Heart right ventricle (tissue), 16 donors: Measurements from ENCODE around the gene POU2F2. TPM values are rescaled to one million over a fixed set of nuclear protein-coding genes. Genes with fewer than 3 reads are reported as not detected.
"Not testable (repeated sequence)": the region's sequence is repeated elsewhere in the genome, so short reads cannot be mapped to it uniquely, and the experiment has no call there.

Experiments
- ATAC-seq, 8 donors: fragments of 200-7000 bp; cut with Tn5 transposase; one replicate each; pipeline ENCODE4 v1.9.1; 2020; ENCODE audit warnings: mild to moderate bottlenecking in 8 of 8, moderate library complexity in 8 of 8, moderate number of reproducible peaks in 1 of 8
- DNase-seq, 2 donors: peaks; one replicate each; pipeline ENCODE4 v3.0.0-alpha.2; 2020
- H3K27ac ChIP-seq, 10 donors: fragments of 200-600 bp; sonication (generic) in 2 of 10; one replicate each; pipeline versions ENCODE4 v1.5.0 to v1.8.0; 2020 to 2022; ENCODE audit warnings: mild to moderate bottlenecking in 3 of 10
- H3K27me3 ChIP-seq, 7 donors: fragments of 200-600 bp; one replicate each; pipeline ENCODE4 v1.8.0; 2021 to 2022; ENCODE audit warnings: mild to moderate bottlenecking in 2 of 7
- H3K36me3 ChIP-seq, 9 donors: fragments of 200-600 bp; sonication (generic) in 1 of 9; one replicate each; pipeline versions ENCODE4 v1.5.0 to v1.8.0; 2020 to 2022; ENCODE audit warnings: mild to moderate bottlenecking in 2 of 9
- H3K4me1 ChIP-seq, 9 donors: fragments of 200-600 bp; sonication (generic) in 1 of 9; one replicate each; pipeline versions ENCODE4 v1.5.0 to v1.8.0; 2020 to 2022; ENCODE audit warnings: mild to moderate bottlenecking in 4 of 9
- H3K4me3 ChIP-seq, 10 donors: fragments of 200-600 bp; sonication (generic) in 2 of 10; one replicate each; pipeline versions ENCODE4 v1.5.0 to v1.8.0; 2020 to 2022; ENCODE audit warnings: mild to moderate bottlenecking in 7 of 10, moderate library complexity in 2 of 10
- H3K9me3 ChIP-seq, 11 donors: fragments of 200-600 bp in 10 of 11; sonication (generic) in 2 of 11; one replicate each; pipeline versions ENCODE4 v1.5.0 to v1.8.0; 2013 to 2022; ENCODE audit warnings: mild to moderate bottlenecking in 2 of 11, control low read depth in 1 of 11, moderate library complexity in 1 of 11
- WGBS, 2 donors: extraction: QIAGEN DNeasy Blood & Tissue Kit; methylation state at CpG; one replicate each; pipeline ENCODE4 v1.1.7; 2013; ENCODE audit warnings: inconsistent platforms in 1 of 2; 5-methylcytosine and 5-hydroxymethylcytosine counted together
- intact Hi-C, 10 donors: fragments of 100-400 bp; cut with DNase I; formaldehyde crosslinking; loops; one replicate each; pipeline versions ENCODE4 v1.11.1 to v1.14.2; 2022
- polyA plus RNA-seq, 2 donors: library from polyadenylated mRNA; stranded (reverse); fragments of 200-250 nt; gene quantifications; one replicate each; pipeline ENCODE4 v1.2.3, GENCODE V29; 2013
- total RNA-seq, 10 donors: library from RNA; stranded (reverse); fragmentation: NEBNext Ultra II Directional in 3 of 10; extraction: Animal tissue kit (Norgen Biotek cat#: 25700) in 3 of 10; gene quantifications; one replicate each; pipeline versions ENCODE4 v1.2.1 to v1.2.4, GENCODE V29; 2021 to 2023
- TF ChIP-seq, protein P1 (sequence below), 9 donors: fragments of 200-600 bp; sonication (generic) in 2 of 9; IDR thresholded peaks; one replicate each; pipeline versions ENCODE4 v1.5.0 to v1.8.0; 2021 to 2022; ENCODE audit warnings: antibody characterized with exemption in 9 of 9, mild to moderate bottlenecking in 5 of 9, moderate library complexity in 1 of 9
- donor health status: Arrhythmogenic right ventricular cardiomyopathy.
- donor health status: ischemic (EF 13 %, LVEDD 7.1; RV severe dilation, severe dysfunction).
- donor health status: healthy with polysubstance abuse.
- donor health status: DM: no; HTN: yes; CAD: no.
- donor health status: DM: no; HTN: no; CAD: no.
- donor health status: ischemic (EF 25% LVEDD 6.9; RV normal size, moderate dysfunction).
- donor health status: ischemic (EF 25% LVEDD 5.7; RV mildly dilated, moderate dysfunction).
- donor health status: healthy.
- donor health status: DM: yes; HTN: yes; CAD: no.
- donor health status: Ischemic cardiomyopathy.
- donor health status: ischemic (EF 35%, LVEDD 5.7; RV mildly dilated, moderate dysfunction).
- donor health status: nonischemic (EF 11% LVEDD 7.7; RV severe dilation, severe dysfunction).
- donor health status: DM: yes; HTN: yes; CAD: no.
- donor health status: PGD.
- donor health status: ischemic (EF 29% LVEDD 5.4; RV normal size, mild dysfunction).
- donor health status: nonischemic (EF 23%, LVEDD 6.1; RV moderate dilation, normal function).

POU2F2 gene
- total and polyA plus RNA-seq, 12 donors, result 0.28 to 3.8 (median 0.69) TPM

DNA sequence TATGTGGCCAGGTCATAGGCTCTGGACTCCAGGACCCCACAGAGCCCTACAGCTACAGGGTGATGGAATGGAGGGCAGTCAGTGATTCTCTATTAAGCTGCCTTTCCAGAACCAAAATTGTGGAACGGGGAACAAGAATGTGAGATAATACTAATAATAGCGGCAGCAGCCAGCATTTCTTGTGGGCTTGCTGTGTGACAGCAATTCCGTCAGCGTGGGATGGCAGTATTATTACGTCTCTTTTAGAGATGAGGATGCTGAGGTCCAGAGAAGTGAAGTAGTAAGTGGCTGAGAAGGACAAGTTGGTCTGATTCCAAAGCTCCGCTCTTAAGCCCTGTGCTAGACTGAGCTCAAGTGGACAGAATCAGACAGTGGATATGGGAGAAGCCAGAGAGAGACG, 86.7 kb downstream of the POU2F2 start:
- H3K27me3 ChIP-seq, result no peaks in the 10 kb centered on the region
- DNase-seq (no peak), ATAC-seq (no peak)
- no peaks in the 10 kb centered on the region for H3K36me3 ChIP-seq
- H3K4me1 ChIP-seq, result peaks cover 0 to 8% (median 0%) of the 10 kb centered on the region in 9 donors
- intact Hi-C loops, result no loop called here
- H3K9me3 ChIP-seq, result no peaks in the 10 kb centered on the region
- 77 to 85% methylated on average over 7 of the region's 7 CpGs for WGBS, 2 donors
- H3K4me3 ChIP-seq, result no peak overlapping the region
- TF ChIP-seq, protein P1, sequence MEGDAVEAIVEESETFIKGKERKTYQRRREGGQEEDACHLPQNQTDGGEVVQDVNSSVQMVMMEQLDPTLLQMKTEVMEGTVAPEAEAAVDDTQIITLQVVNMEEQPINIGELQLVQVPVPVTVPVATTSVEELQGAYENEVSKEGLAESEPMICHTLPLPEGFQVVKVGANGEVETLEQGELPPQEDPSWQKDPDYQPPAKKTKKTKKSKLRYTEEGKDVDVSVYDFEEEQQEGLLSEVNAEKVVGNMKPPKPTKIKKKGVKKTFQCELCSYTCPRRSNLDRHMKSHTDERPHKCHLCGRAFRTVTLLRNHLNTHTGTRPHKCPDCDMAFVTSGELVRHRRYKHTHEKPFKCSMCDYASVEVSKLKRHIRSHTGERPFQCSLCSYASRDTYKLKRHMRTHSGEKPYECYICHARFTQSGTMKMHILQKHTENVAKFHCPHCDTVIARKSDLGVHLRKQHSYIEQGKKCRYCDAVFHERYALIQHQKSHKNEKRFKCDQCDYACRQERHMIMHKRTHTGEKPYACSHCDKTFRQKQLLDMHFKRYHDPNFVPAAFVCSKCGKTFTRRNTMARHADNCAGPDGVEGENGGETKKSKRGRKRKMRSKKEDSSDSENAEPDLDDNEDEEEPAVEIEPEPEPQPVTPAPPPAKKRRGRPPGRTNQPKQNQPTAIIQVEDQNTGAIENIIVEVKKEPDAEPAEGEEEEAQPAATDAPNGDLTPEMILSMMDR (IDR thresholded peaks at IDR 0.05), result no peak
- H3K27ac ChIP-seq, result no peak overlapping the region

DNA sequence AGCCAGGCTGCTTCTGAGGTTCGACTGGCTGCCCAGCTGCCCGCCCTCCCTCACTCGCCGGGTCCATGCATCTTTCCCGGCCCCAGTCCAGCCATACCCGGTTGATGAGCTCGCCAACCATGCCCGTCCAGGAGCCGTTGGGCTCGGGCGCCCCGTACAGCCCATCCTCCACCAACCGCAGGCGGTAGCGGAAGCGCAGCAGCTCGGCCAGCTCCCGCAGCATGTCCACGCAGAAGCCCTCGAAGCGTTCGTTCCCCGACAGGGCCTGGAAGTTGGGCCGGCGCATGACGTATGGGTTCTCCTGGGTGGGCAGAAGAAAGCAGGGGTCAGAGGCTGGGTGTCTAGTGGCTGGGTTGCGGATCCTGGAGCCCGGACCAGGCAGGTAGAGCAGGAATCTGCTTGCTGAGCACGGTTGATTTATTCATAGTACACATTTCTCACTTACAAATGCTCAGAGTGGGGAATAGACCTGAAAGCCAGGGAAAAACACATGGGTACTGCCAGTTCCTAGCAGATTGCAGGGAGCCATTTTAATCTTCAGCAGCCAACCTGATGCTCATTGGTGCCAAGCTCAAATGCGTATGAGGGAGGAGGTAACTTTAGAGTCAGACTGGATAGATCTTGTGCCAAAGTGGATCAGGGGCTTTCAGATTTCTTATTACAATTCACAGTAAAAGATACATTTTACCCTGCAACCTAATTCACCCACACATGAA, 89.6 kb downstream of the POU2F2 start:
- Histone ChIP-seq H3K4me3 (no peak overlapping the region), H3K27me3 (no peaks in the 10 kb centered on the region), H3K4me1 (peaks cover 3 to 18% (median 8%) of the 10 kb centered on the region in 9 donors), H3K36me3 (no peaks in the 10 kb centered on the region), H3K27ac (peak overlapping the region in 2 of 10 donors; percentile 28 to 58), H3K9me3 (no peaks in the 10 kb centered on the region)
- intact Hi-C loops, result no loop called here
- TF ChIP-seq, protein P1 (IDR thresholded peaks at IDR 0.05), result no peak
- peak in 1 of 8 donors; percentile 22 for ATAC-seq
- 91 to 94% methylated on average over 30 of the region's 30 CpGs for WGBS, 2 donors
- DNase-seq, result no peak

DNA sequence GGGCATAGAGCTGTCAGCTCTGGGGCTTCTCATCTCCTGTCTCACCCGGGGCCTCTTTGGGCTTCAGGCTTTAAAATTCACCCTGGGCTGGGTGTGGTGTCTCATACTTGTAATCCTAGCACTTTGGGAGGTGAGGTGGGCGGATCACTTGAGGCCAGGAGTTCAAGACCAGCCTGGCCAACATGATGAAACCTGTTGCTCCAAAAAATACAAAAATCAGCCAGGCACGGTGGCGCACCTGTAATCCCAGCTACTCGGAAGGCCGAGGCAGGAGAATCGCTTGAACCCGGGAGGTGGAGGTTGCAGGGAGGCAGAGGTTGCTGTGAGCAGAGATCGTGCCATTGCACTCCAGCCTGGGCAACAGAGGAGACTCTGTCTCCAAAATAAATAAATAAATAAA, 91.8 kb downstream of the POU2F2 start:
- WGBS, 2 donors, result 90 to 94% methylated on average over 9 of the region's 9 CpGs
- H3K27me3 ChIP-seq, H3K36me3 ChIP-seq, intact Hi-C loops, ATAC-seq, H3K4me3 ChIP-seq, DNase-seq, H3K9me3 ChIP-seq: not testable (repeated sequence)
- Histone ChIP-seq H3K4me1 (peaks cover 3 to 26% (median 14%) of the 10 kb centered on the region in 9 donors), H3K27ac (peak overlapping the region in 5 of 10 donors; percentile 4 to 69 (median 40))

DNA sequence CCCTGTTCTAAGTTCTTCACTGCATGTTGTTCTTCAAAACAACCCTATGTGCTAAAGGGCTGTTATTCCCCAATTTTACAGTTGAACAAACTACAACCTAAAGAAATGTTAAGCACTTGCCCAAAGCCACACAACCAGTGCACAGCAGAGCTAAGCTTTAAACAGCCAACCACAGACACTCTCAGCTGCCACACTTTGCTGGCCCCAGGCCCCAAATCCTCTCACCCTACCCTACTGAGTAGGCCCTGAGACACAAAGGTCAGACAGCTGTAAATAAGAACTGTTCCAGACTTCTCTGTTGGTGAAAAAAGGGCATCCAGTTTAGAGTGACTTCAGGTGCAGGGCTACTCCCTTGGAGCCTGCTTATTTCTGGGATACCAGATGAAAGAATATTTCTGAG, 92.2 kb downstream of the POU2F2 start:
- Histone ChIP-seq H3K27me3 (no peaks in the 10 kb centered on the region), H3K4me3 (no peak overlapping the region), H3K4me1 (peaks cover 3 to 28% (median 14%) of the 10 kb centered on the region in 9 donors), H3K36me3 (no peaks in the 10 kb centered on the region), H3K27ac (peak overlapping the region in 4 of 10 donors; percentile 8 to 69 (median 42)), H3K9me3 (no peaks in the 10 kb centered on the region)
- intact Hi-C loops, result no loop called here
- DNase-seq, result no peak
- TF ChIP-seq, protein P1 (IDR thresholded peaks at IDR 0.05), result no peak
- ATAC-seq, result no peak

DNA sequence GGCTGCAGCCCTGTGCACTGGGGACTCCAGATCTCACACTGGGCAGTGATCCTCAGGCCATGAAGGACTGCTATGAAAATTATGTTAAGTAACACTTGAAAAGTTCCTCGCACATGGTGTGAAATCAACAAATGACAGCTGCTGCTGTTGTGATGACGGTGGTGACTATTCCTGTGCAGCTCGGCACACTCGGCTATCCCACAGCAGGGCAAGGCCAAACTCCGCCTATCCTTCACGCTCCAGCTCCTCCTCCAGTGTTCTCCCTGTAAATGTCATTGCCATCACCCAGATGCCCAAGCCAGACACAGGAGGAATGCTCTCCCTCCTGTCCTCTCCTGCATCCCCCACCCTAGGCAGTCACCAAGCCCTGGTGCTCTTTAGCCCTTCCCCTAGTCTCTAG, 93.6 kb downstream of the POU2F2 start:
- no peaks in the 10 kb centered on the region for H3K36me3 ChIP-seq
- ATAC-seq (peak; percentile 86 to 96 (median 92)), DNase-seq (peak; percentile 59 to 81)
- TF ChIP-seq, protein P1 (IDR thresholded peaks at IDR 0.05), result no peak
- intact Hi-C loops, result loop anchor here in 3 of 10 donors (5.0 kb wide), 1 partner anchor 41 kb away; no protein-coding TSS in a partner anchor
- WGBS, 2 donors, result 31 to 49% methylated on average over 6 of the region's 6 CpGs
- no peaks in the 10 kb centered on the region for H3K27me3 ChIP-seq
- H3K9me3 ChIP-seq, result no peaks in the 10 kb centered on the region
- no peak overlapping the region for H3K4me3 ChIP-seq
- H3K27ac ChIP-seq, result peak overlapping the region in 9 of 10 donors; percentile 22 to 90 (median 73)
- peaks cover 3 to 31% (median 14%) of the 10 kb centered on the region in 9 donors for H3K4me1 ChIP-seq
